Measurements from ENCODE around the gene ANKRD10. TPM values are rescaled to one million over a fixed set of nuclear protein-coding genes. Genes with fewer than 3 reads are reported as not detected.

Gene ANKRD10
- total RNA-seq, 4 donors from 2014 or later, result 97.8 to 189 (median 114) TPM

- TF ChIP-seq POLR2AphosphoS5 (IDR thresholded peaks at IDR 0.05) (no peak), CTCF (IDR thresholded peaks at IDR 0.05) (no peak), POLR2A (IDR thresholded peaks at IDR 0.05) (no peak), EP300 (IDR thresholded peaks at IDR 0.05) (no peak)
- Histone ChIP-seq H3K27me3 (peaks cover 28% of the 10 kb centered on the region), H3K36me3 (no peaks in the 10 kb centered on the region), H3K4me1 (no peaks in the 10 kb centered on the region), H3K27ac (no peak overlapping the region), H3K4me3 (no peak overlapping the region), H3K9me3 (peaks cover 0 to 28% (median 0%) of the 10 kb centered on the region in 3 donors)
- no peak for ATAC-seq
- WGBS, 2 donors (ENCODE audit: low coverage in 1 of 2), result 90 to 100% methylated on average over 1 to 2 of the region's 3 CpGs
These were observed 14.4 kb upstream of the ANKRD10 start for GRCh38 chr13:110929104-110929777.

- no peak overlapping the region for H3K27ac ChIP-seq
- 67 to 74% methylated on average over 6 to 7 of the region's 8 CpGs for WGBS, 2 donors (ENCODE audit: low coverage in 1 of 2)
- H3K36me3 ChIP-seq, result no peaks in the 10 kb centered on the region
- no peak overlapping the region for H3K4me3 ChIP-seq
- no peak for ATAC-seq
- no peak for TF ChIP-seq CTCF (IDR thresholded peaks at IDR 0.05)
- no peak for TF ChIP-seq POLR2AphosphoS5 (IDR thresholded peaks at IDR 0.05)
- no peak for TF ChIP-seq POLR2A (IDR thresholded peaks at IDR 0.05)
- no peak for TF ChIP-seq EP300 (IDR thresholded peaks at IDR 0.05)
- H3K27me3 ChIP-seq, result peaks cover 22% of the 10 kb centered on the region
- peaks cover 0 to 3% (median 0%) of the 10 kb centered on the region in 3 donors for H3K9me3 ChIP-seq
- no peaks in the 10 kb centered on the region for H3K4me1 ChIP-seq
These were observed 10.2 kb upstream of the ANKRD10 start for GRCh38 chr13:110925023-110925612.

DNA sequence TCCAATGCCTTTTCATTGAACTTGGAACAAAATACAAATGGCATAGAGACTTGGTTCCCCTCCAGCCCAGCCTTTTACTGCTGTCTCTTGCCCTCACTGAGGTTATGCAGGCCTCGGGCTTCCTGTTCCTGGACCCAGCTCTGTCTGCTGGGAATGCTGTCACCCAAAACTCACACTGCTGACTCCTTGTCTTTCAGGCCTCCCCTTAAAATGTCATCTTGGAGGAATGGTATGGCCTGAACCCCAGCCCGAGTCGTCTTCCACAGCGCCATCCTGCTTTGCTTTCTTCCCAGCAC lies 9.7 kb upstream of the ANKRD10 start:
- no peak overlapping the region for H3K27ac ChIP-seq
- no peak for TF ChIP-seq POLR2A (IDR thresholded peaks at IDR 0.05)
- 83 to 92% methylated on average over 4 of the region's 4 CpGs for WGBS, 2 donors (ENCODE audit: low coverage in 1 of 2)
- no peaks in the 10 kb centered on the region for H3K9me3 ChIP-seq
- no peak overlapping the region for H3K4me3 ChIP-seq
- peaks cover 22% of the 10 kb centered on the region for H3K27me3 ChIP-seq
- no peak for ATAC-seq
- H3K36me3 ChIP-seq, result no peaks in the 10 kb centered on the region
- no peaks in the 10 kb centered on the region for H3K4me1 ChIP-seq

GRCh38 chr13:110923777-110924638 lies 9.1 kb upstream of the ANKRD10 start:
- TF ChIP-seq POLR2AphosphoS5 (IDR thresholded peaks at IDR 0.05) (no peak), EP300 (IDR thresholded peaks at IDR 0.05) (no peak), POLR2A (IDR thresholded peaks at IDR 0.05) (no peak), CTCF (IDR thresholded peaks at IDR 0.05) (no peak)
- H3K4me3 ChIP-seq, result no peak overlapping the region
- no peaks in the 10 kb centered on the region for H3K4me1 ChIP-seq
- H3K27ac ChIP-seq, result no peak overlapping the region
- no peaks in the 10 kb centered on the region for H3K36me3 ChIP-seq
- 68 to 75% methylated on average over 4 of the region's 4 CpGs for WGBS, 2 donors (ENCODE audit: low coverage in 1 of 2)
- no peak for ATAC-seq
- H3K9me3 ChIP-seq, result no peaks in the 10 kb centered on the region
- peaks cover 16% of the 10 kb centered on the region for H3K27me3 ChIP-seq

DNA sequence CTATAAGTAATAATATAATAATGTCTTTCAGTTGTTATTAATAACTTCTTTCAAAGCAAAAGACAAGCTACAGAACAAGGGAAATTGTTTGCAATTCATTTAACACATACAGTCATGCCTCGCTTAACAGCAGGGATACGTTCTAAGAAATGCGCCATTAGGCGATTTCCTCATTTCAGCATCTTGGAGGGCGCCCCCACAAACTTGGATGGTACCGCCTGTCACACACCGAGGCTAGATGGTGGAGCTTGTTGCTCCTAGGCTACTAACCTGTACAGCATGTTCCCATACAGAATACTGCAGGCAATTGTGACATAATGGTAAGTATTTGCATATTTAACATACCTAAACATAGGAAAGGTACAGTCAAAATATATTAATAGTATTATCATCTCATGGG lies 8.2 kb upstream of the ANKRD10 start:
- H3K27me3 ChIP-seq, result peaks cover 13% of the 10 kb centered on the region
- no peak overlapping the region for H3K27ac ChIP-seq
- ATAC-seq, result no peak
- 71 to 73% methylated on average over 5 to 7 of the region's 7 CpGs for WGBS, 2 donors (ENCODE audit: low coverage in 1 of 2)
- H3K36me3 ChIP-seq, result no peaks in the 10 kb centered on the region
- H3K9me3 ChIP-seq, result no peaks in the 10 kb centered on the region
- H3K4me3 ChIP-seq, result no peak overlapping the region
- H3K4me1 ChIP-seq, result no peaks in the 10 kb centered on the region
- TF ChIP-seq POLR2AphosphoS5 (IDR thresholded peaks at IDR 0.05), result no peak
- TF ChIP-seq POLR2A (IDR thresholded peaks at IDR 0.05), result no peak
- no peak for TF ChIP-seq CTCF (IDR thresholded peaks at IDR 0.05)
- TF ChIP-seq EP300 (IDR thresholded peaks at IDR 0.05), result no peak
